H4 (cell line): Measurements from ENCODE around the gene CD200R1. TPM values are rescaled to one million over a fixed set of nuclear protein-coding genes. Genes with fewer than 3 reads are reported as not detected.

ENCODE experiments used
- DNase-seq: peaks from one replicate; pipeline ENCODE4 v3.0.0-alpha.2; 2015; ENCODE audit warnings: low spot score
- total RNA-seq: library from RNA; depleted of rRNA; stranded (reverse); fragments of >200 nt; shearing (Covaris generic); gene quantifications from 2 replicates; pipeline ENCODE4 v1.2.3, GENCODE V29; 2014; rRNA removed

CD200R1 gene
- total RNA-seq, 1 experiment from 2014 or later: not detected

DNA sequence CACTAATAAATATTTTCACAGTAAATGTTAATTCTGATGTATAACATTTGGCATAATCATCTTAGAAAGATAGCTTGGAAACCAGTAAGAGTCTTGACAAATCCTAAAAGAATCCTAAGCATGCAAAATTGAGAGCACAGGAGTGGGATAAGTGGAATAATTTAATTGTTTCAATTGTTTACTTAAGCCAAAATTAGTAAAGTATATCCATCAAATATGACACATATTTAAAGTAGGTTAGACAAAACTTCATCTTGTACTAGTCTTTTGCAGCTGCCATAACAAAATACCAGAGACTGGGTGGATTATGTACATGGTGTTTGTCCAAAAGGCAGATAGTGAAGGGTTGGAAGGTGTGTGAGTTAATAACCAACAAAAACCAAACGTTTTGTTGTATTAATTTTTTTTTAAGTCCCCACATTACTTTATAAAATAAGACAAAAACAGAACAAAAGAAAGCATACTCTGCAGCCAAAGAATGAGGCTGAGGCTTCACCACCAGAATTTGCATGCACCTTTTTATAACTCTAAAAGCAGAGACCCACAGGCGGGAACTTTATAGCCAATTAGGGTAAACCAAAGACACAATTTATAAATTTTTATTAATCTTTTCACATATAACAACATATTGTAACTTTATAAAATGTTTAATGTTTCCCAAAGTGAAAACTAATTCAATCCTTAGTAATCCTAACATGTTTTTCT lies 86.4 kb downstream of the CD200R1 start:
- DNase-seq: no peak

DNA sequence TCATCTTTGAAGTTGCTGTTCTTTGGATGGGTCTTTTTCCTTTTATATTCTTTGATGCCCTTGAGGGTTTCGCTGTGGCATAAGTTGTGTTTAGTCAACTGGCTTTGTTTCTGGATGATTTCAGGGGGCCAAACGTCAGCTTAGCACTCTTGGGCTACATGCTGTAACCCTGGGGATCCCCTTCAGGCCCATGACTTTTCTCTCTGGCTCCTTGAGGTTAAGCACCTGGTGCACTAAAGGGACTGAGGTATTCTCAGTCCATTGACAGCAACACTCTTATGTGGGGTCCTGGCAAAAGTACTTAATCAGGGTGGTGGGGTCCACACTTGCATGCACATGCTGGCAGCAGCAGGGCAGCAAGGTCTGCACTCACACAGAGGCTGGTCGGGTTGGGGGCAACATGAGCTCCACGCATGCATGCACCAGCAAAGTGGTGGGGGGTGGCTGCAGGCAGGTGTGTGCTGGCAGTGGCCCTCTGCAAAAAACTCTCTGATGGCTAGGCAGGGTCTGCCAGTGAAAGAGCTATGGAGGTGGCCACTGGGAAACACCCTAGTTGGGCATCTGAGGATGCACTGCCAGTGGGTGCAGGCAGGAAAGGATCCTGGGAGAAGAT lies 90.1 kb downstream of the CD200R1 start:
- no peak for DNase-seq

GRCh38 chr3:112881891-112882290 lies 93.0 kb downstream of the CD200R1 start:
- DNase-seq: no peak

GRCh38 chr3:112875561-112875960 lies 99.3 kb downstream of the CD200R1 start:
- no peak for DNase-seq

- DNase-seq: no peak
These were observed 100.2 kb downstream of the CD200R1 start for GRCh38 chr3:112874725-112875124.

DNA sequence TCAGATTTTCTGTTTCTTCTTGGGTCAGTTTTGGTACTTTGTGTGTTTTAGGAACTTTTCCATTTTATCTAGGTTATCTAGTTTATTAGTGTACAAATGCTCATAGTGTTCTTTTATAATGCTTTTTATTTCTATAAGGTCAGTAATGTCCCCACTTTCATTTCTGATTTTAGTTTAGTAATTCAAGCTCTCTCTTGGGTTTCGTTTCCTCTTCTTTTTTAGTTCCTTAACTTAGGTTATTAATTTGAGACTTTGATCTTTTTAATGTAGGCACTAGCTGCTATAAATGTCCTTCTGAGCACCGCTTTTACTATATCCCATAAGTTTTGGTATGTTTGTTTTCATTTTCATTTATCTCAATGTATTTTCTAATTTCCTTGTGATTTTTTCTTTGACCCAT lies 101.3 kb downstream of the CD200R1 start:
- DNase-seq: no peak

DNA sequence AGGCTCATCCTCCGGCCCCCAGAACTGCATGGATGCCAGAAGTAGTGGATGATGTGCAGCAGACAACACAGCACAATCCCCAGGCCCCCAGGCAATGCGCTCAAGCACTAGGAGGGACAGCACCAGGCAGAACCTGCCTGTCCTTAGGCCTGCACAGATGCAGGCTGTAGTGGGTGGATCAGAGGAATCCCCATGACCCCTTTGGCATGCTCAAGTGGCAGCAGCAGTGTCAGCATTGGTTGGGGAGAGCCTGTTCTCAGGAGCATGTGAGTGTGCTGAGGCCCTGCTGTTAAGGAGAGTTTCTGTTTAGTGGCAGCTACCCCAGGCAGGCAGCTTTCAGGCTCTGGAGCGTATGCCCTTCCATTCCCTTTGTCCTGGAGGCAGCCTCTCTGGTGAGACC lies 103.2 kb downstream of the CD200R1 start:
- DNase-seq: no peak

Other genes starting within 250 kb of the CD200R1 start
- 0.06 and 0.47 TPM in 2 replicates for gene CD200R1L, start 128.2 kb downstream of the CD200R1 start, total RNA-seq
- 26.9 and 28.0 TPM in 2 replicates for gene GTPBP8, start 15.9 kb upstream of the CD200R1 start, total RNA-seq
- 3.7 and 8.0 TPM in 2 replicates for gene BOC, start 236.5 kb upstream of the CD200R1 start, total RNA-seq